OCI-LY1 (cell line): Measurements from ENCODE around the gene NEURL1.

Experiments used
- CTCF ChIP-seq: fragments of 200-600 bp; sonication (generic), shearing (Covaris generic); IDR thresholded peaks from 2 replicates; pipeline ENCODE4 v1.5.1; 2017; ENCODE audit warnings: mild to moderate bottlenecking, antibody characterized with exemption, low read length, moderate library complexity, mixed read lengths
- EZH2 ChIP-seq: fragments of 200-600 bp; sonication (generic), shearing (Covaris generic); IDR thresholded peaks from 2 replicates; pipeline ENCODE4 v1.8.0; 2017; ENCODE audit warnings: borderline replicate concordance, mixed run types, mild to moderate bottlenecking, antibody characterized with exemption, low read length, moderate library complexity, mixed read lengths

- TF ChIP-seq CTCF (no peak), EZH2 (no peak)
Measured at GRCh38 chr10:103629581-103629980, 136.1 kb downstream of the NEURL1 start.
